Measurements from ENCODE around the gene PGC.

PGC gene

DNA sequence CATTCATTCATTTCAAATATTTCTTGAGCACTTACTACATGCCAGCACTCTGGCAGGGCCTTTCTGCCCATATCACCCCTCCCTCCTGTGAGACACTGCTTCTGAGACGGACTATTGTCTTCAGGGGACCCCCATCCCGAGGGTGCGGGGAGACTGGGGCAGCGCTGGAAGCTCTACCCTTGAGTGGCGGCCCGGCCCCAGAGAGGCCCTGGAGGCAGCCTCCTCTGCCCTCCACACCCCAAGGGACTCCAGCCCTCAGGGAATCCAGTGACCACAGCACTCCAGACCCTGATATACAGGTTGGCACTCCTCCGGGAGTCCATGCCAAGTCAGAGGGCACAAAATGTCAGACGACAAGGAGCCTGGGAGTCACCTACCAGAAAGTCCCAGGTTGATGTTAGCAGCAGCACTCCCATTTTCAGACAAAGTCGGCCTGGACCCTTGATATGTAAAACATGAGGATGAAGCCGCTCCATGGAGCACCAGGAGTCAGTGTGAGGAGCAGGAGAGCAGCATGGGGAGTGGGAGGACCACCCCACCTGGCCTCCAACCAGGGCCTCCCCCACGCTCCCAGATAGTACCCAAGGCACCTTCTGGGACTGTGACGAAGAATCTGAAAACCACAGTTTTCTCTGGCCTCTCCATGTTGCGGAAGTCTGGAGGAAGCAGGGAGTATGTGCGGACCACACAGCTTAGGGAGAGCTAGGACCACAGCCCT lies 32.5 kb downstream of the PGC start:
- DNase-seq (ENCODE audit: low read depth in 2 of 2) = no peak

DNA sequence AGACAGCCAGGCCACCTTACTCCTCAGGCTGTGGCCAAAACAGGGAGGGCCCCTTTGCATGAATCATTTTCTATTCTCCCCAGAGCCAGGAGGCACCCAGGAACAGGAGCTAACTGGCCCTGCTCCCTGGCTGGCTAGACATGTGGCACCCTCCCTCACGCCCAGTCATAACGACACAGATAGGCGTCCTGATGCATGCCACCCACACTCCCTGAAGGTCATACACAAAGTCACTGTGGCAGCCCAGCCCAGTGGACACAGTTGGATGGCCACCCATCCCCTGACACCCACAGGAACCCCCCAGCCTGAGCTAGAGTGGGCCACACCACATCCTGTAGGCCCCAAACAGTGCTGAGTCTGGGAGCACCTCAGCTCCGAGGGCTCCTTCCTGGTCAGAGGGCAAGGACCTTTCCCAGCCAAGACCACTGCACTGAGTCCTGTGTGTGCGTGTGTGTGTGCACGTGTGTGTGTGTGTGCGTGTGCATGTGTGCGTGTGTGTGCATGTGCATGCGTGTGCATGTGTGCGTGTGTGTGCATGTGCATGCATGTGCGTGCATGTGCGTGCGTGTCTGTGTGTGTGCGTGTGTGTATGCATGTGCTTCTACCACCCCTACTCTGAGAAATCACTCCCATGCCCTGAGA lies 33.4 kb downstream of the PGC start:
- DNase-seq (ENCODE audit: low read depth in 2 of 2) = no peak

DNA sequence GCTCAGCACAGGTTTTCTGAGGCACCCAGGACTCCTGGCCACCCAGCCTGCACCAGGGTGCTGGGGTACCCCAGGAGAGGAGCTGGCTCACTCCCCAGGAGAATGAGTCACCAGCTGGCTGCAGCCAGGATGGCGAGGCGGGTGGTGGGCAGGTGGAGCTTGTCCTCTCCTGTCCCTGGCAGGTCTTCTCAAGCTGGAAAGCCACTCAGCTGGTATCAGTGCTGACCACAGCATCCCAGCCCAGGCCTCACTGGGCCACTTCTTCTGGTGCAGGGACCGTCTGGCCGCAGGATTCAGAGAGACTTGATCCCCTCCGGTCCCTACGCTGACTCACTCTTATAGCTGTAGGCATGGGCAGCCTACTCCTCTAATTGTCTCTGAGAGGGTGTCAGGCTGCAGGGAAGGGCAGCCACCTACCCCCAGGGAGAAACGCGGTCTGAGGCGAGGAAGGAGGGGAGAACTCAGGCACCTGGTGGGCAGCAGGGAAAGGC lies 34.0 kb downstream of the PGC start:
- DNase-seq (ENCODE audit: low read depth in 2 of 2) = no peak

DNA sequence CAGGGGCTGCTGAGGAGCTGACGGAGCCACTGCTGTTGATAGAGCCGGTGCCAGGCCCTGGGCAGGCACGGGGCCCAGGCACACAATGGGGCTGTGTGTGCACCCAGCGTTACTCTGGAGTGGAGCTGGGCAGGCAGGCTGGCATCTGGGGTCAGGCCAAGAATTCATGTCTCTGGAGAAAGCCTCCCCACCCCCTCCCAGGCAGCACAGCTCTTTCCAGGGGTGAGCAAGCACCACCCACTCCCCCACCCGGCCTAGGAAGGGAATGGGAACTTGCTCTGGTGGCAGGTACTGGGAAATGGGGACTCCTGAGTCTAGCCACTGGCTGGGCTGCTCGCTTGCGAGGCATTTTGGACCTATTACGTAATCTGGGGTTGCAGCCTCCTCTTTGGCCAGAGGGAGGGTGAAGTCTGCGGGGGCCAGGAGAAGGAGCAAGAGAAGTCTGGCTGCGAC lies 34.5 kb downstream of the PGC start:
- no peak for DNase-seq (ENCODE audit: low read depth in 2 of 2)

DNA sequence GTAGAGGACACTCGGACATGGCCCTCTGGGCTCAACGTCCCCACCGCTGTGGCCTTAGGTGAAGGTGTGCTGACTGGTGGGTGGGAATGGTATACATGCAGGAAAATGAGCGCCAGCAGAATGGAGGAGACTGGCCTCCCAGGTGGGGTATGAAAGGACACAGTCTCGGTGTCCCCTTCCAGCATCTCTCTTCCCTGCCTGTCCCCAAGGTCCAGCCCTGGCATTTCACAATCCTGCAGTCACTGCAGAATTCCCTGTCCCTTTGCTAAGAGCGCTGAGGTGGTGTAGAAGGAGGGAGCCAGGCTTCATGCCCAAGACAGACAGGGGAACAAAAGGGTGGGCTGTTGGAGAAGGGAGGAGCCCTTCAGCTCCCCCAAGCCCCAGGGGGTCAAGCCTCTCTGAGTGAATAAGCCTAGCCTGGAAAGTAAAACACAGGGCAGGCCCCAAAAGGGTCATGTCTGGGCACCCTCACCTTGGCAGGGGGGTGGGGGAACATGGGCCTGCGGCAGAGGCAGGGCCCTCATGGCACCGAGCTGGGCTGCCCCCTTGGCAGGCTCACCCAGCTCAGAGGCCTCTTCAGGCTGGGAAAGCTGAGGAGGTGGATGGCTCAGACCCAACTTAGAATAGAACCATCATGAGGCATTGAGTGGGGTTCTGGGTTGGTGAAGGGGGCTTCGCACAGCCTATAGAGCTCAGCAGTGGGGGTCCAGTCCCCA lies 35.7 kb downstream of the PGC start:
- DNase-seq (ENCODE audit: low read depth in 2 of 2) = no peak

DNA sequence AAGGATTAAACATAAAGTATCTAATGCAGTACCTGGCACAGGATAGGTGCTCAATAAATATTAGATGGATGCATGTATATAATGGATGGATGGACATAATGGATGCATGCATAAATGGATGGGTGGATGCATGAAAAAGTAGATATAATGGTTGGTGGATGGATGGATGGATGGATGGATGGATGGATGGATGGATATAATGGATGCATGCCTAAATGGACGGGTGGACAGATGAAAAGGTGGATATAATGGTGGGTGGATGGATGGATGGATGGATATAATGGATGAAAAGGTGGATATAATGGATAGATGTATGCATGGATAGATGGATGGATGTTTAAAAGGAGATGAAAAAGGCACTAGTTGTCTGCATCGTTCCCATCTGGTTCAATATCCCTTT lies 37.8 kb downstream of the PGC start:
- no peak for DNase-seq (ENCODE audit: low read depth in 2 of 2)

DNA sequence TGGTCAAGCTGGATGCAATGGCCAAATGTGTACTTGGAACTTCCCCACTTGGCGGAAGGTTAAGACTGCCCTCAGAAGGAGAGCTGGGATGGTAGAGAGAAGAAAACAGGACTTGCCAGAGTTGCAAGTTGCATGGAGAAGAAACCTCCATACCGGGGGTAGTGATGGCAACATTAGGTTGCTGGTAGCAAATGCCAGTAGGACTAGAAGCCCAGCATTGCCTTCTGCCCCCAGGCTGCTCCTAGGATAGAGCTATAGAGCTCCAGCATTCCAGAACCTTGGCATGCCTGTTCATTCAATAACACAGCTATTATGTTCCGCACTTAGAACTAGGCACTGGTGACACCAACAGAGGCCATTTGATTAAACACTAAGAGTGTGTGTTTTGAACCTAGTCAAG lies 38.3 kb downstream of the PGC start:
- DNase-seq (ENCODE audit: low read depth in 2 of 2) = no peak

DNA sequence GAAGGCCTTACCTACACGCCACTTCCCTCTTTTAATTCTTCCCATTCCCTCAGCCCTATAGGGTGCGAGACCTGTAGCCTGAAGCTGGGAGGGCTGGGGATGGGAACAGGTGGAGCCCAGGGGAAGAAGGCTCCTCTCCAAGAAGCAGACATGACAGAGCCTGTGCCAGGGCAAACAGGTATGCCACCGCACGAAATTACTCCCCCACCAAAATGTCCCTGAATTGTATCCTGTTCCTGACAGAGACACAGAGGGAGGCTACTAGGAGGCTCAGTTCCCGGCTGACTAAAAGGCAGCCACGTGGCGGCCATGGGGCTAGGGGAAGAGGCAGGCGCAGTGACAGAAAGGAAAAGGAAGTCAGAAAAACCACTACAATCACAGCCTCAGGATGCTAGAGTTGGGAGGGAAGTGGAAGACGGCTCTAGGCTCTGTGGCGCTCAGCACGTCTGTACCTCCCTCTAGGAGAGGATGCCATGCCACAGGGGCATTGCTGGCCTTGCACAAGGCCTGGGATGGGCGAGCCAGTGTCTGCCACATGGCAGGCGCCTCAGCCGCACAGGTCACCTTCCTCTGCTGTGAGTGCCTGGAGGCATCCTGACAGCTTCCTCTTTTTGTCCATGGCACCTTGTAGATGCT lies 39.5 kb downstream of the PGC start:
- DNase-seq (ENCODE audit: low read depth in 2 of 2) = no peak

DNA sequence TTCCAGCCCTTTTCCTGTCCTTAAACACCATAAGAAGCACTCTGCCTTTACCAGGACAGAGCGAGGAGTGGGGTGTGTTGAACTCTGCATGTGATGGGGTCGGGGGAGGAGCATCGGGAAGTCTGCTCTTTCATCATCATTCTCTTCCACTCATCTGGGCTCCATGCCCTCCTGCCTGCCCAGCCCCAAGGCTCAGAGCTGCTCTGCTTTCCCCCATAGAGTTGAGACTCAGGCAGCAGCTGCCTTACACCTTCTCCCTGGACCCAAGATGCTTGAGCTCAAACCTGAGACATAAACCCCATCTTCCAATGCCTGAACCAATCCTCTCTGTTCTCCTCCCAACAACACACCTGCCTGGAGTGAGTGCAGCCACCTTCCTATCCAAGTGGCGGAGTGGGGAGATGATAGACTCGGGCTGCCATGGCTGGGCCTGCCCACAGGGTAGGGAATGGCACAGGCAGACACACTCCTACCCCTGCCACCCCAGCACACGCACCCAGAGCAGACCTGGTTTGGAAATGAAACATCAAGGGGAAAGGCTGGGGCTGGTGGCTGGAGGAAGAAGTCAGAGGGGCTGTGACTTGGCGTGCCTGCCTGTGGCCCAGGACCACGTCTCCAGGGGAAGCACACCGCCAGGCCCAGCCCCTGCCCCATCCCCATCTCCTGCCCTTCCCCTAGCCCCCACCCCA lies 40.2 kb downstream of the PGC start:
- DNase-seq (ENCODE audit: low read depth in 2 of 2) = no peak

DNA sequence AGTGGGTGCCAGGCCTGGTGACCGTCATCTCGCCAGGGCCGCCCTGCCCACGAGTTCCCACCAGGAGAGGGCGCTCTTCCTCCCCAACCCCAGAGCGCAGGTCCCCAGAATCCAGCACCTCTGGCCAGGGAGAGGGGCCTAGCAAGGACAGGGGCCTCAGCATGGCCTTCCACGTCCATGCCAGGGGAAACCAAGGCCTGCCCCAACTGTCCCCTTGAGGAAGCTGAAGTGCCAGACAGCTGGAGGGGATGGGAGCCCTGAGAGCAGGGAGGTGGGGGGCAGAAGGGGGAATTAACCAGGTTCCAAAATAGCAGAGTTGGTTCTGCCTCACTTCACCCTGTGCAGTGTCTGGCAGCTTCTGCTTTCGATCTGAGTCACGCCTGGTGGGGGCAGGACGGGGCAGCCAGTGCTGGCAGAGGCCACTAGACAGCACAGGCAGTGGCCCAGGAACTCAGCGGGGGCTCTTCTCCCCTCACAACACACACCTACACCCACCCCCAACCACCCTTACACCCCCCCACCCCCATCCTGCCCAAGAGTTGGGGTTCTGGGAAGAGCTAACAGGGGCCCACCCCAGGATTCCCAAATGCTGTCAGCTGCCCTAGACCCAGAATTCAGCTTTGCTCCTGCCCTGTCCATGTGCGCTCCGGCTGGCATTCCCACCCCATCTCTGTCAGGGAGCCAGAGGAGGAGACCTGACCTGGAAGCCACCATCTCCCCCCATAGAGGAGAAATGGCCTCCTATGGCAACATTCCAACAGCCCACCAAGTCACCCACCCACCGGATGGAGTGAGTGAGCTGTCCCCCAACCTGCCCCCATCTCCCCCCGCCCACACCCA lies 41.0 kb downstream of the PGC start:
- DNase-seq (ENCODE audit: low read depth in 2 of 2) = peak; percentile 53

DNA sequence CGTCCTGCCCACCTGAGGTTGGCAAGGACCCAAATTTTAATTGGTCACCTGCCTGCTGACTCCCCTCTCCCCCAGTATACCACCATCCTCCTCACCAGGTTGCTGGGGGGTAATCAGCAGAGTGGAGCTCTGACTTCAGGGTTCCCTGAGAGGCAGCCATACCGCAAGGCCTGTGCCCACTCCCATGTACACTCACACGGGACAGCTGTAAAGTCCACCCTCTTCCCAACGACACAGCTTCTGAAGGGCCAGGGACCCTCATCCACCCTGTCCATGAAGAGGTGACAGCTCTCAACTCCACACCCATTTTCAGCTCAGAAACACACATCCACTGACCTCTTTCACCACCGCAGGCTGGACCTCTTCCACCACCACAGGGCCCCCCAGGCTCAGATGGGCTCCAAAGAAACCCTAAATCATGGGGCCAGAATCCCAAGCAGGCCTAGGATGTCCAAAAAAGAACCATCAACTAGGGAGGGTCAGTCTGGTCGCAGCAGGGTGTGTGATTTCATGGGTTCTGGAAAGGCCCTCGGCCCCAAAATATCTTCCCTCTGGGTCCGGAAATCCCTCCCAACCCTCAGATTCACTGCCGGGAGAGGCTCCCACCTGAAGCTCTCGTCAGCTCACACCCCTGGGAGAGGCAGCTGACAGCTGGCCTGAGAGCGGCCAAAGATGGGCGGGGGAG lies 41.7 kb downstream of the PGC start:
- DNase-seq (ENCODE audit: low read depth in 2 of 2) = no peak

DNA sequence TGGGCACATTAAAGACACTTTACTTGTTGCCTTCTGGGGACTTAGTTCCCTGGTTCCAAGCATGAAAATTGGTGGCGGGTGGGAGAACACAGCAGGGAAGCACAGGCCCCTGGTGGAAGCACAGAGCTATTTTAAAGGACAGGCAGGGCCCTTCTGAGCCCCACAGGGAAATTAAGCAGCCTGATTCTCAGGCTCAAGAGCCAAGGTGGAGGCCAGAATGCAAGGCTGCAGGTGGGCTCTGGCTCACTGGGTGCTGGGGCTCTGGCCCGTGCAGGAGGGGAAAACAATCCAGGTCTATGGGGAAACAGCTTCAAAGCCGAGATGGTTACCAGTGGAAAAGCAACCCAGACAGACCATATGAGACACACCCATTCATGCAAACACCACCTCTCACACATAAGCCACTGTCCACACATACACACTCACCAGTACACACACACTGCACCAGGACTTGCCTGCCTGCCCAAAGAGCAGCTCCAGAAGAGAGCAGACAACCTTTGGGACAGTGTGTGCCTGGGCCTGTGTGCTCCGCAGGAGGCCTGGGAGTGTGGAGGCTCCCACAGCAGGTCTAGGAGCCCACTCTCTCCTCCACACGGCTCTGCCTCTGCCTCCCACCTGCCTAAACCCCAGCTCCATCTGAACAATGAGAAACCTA lies 42.4 kb downstream of the PGC start:
- DNase-seq (ENCODE audit: low read depth in 2 of 2) = no peak

DNA sequence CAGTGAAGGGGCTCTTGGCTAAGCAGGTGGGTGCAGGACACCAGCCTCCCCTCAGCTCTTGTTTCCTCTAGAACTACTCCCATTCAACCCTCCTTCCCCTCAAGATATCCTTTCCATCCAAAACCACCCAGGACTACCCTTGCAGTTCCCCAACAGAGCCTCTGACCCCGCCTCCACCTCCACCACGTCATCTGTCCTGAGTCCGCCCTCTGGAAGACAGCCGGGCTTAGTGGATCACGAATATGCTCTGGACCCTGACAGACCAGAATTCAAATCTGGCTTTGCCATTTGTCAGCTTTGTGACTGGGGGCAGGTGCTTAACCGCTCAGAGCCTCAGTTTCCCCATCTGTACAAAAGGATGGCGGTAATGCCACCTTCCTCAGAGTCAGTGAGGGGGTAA lies 43.2 kb downstream of the PGC start:
- no peak for DNase-seq (ENCODE audit: low read depth in 2 of 2)

DNA sequence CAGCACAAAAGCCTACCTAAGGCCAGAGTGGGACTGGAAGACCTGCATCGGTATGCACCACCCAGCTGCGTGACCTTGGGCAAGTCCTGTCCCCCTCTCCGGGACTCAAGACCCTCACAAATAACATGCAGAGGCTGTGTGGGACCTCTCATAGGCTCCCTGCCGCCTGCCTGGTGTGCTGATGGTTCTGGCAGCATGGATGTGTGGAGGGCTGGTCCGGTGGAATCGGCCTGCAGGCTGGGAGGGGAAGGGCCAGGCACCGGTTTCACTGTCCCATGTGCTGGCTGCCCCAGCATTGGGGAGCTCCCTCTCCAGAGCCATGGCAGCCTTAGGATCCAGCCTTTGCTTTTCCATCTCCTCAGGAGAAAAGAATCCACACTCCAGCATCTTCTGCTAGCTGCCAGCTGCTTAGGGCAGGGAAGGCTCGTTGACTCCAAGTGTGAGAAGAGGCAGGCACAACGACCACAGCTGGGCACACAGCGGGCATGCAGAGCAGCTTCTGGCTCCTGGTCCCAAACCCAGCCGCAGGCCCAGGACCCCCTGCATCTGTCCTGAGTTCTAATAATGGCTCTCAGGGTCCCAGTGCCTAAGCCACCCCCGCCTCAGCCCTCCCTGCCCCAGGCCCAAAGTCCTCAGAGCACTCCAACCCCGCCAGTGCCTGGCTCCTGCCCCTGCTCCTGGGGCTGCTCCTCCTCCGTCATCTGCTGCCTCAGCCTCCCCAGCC lies 44.3 kb downstream of the PGC start:
- no peak for DNase-seq (ENCODE audit: low read depth in 2 of 2)

DNA sequence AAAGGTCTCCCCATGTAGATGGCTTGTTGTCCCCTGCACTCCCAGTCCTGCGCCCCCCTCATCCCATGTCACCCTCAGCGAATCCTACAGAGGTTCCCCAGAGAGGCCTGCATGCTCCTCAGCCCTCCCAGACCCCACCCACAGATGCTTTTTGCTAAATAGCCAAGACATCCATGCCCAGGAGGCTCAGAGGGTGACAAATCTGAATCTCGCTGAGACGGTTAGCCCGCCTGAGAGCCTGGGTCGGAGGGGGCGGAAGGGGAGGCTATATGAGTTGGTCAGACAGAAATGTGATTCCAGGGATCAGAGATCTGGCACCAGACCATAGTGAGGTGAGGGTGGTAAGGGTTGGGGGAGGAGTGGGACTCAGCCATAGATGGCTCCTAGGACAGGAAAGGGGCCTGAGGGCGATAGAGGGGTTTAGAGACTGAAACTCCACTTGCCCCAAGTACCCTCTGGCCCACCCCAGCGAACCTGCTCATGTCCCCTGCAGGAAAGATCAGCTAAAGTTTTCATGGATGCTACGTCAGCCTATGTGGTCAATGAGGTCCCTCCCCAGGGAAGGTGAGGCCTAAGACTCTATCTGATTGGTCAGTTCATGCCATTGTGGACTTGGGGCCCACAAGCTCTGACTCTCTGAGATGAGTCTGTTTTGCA lies 45.0 kb downstream of the PGC start:
- DNase-seq (ENCODE audit: low read depth in 2 of 2) = no peak

DNA sequence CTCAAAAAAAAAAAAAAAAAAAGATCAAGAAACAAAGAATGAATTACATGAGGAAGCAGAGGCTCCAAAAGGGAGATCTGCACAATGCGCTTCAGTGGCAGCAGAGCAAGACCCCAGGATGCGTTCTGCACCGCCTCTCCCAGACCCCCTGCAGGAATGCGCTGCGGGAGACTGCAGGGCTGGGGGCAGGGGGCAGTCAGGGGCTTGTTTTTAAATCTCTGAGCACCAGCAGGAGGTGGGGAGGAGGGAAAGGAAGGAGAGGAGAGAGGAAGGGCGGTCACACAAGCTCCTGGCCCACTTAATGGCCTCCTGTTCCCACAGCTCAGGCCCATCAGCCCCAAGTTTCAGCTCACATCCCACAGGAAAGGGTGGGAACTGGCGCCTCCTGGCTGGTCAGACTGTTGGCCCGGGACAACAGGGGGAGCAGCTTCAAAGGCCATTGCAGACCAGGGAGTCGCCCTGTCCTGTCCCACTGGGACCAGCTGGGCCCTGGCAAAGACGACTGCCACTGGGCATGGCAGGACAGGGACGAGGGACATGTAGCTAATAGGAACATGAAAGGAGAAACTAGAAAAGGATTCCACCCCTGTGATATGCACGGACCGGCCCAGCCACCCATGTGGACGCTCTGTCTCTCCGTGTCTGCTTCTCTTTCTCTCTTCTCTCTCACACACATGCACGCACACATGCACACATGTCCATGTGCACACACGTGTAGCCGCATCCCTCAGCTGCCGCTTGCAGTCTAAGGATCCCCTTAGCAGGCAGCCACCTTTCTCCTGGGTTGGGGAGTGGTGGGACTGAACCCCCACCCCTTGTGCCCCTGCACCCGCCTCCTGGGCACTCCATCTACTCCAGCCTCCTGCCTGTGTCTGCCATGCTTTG lies 46.5 kb downstream of the PGC start:
- DNase-seq (ENCODE audit: low read depth in 2 of 2) = no peak

DNA sequence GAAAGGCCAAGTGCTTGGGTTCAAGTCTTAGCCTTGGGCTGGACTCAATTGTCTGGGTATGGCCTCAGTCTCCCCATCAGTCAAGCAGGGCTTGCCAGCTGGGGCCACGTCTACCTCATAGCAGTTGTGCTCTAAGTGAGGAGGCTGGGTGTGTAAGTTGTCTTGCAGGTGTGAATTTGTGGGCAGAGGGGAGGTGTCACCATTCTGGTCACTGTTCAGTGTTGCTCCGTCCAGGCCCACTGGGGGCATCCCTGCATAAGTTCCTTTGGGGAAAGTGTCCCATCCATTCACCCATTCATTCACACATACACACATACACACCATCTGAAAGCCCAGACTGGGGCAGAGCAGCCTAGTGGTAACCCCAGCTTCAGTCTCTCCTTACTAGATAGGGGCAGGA lies 48.1 kb downstream of the PGC start:
- no peak for DNase-seq (ENCODE audit: low read depth in 2 of 2)
